Lower leg skin (tissue), 3 donors: ENCODE results near the gene ABCG2.

Experiments
- CTCF ChIP-seq, 3 donors: fragments of 450-650 bp; IDR thresholded peaks; one replicate each; pipeline ENCODE4 v1.5.1; 2016; ENCODE audit warnings: antibody characterized with exemption in 3 of 3, mild to moderate bottlenecking in 3 of 3, moderate library complexity in 2 of 3
- POLR2A ChIP-seq, 2 donors: fragments of 450-650 bp; IDR thresholded peaks; one replicate each; pipeline ENCODE4 v1.6.1; 2016 to 2017; ENCODE audit warnings: antibody characterized with exemption in 2 of 2, mild to moderate bottlenecking in 1 of 2, moderate library complexity in 1 of 2

DNA sequence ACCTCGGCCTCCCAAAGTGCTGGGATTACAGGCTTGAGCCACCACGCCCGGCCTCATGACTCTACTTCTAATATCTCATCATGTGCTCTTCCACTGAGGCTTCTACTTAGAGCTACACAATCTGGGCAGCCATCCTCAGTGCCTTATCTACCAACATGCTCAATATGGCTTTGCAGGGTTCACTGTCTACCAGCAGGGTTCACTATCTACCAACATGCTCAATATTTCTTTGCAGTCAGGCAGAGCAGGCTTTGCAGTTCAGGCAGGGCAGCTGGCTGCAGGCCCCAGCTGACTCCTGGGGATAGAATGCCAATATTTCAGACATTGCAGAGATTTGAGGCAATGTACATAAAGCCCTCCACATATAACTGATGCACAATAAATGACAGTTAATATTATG lies 103.5 kb downstream of the ABCG2 start:
- TF ChIP-seq CTCF (IDR thresholded peaks at IDR 0.05): no peak
- TF ChIP-seq POLR2A (IDR thresholded peaks at IDR 0.05): no peak
